Measurements from ENCODE around the gene CHCHD3. TPM values are rescaled to one million over a fixed set of nuclear protein-coding genes. Genes with fewer than 3 reads are reported as not detected.

The CHCHD3 gene
- polyA plus RNA-seq, 3 donors, result 30.5 to 56.7 (median 48.8) TPM

DNA sequence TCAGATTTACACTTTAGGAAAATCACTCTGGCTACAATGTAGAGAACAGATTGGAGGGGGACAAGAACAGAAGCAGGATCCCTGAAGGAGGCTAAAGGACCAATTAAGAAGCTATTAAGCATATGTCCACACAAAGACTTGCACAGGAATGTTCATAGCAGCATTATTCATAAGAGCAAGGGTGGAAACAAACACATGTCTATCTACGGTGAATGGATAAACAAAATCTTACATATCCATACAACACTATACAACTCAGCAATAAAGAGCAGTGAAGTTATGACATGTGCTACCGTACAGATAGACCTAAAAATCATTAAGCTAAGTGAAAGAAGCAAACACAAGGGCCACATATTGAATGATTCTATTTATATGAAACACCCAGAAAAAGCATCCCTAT lies 10.4 kb downstream of the CHCHD3 start:
- Mint-ChIP-seq H3K4me3 (no peak overlapping the region), H3K36me3 (peaks cover 40 to 44% of the 10 kb centered on the region in 2 donors), H3K27ac (no peak overlapping the region), H3K27me3 (ENCODE audit: low read depth in 3 of 3) (peaks cover 0 to 1% (median 0%) of the 10 kb centered on the region in 3 donors), H3K9me3 (peaks cover 0 to 2% (median 0%) of the 10 kb centered on the region in 7 donors), H3K4me1 (peaks cover 4% of the 10 kb centered on the region)
- Histone ChIP-seq H3K4me3 (replicated peaks in 1 of 3; ENCODE audit: low read depth in 2 of 3, low read length in 3 of 3) (no peak overlapping the region), H3K9me3 (replicated peaks in 1 of 2; ENCODE audit: control insufficient read depth in 1 of 2, insufficient read depth in 1 of 2, low read length in 2 of 2) (no peaks in the 10 kb centered on the region), H3K36me3 (replicated peaks in 1 of 2; ENCODE audit: control insufficient read depth in 1 of 2, insufficient read depth in 2 of 2, low read length in 2 of 2) (peaks cover 21 to 37% of the 10 kb centered on the region in 2 donors), H3K4me2 (replicated peaks; ENCODE audit: extremely low read depth, low read length, poor library complexity, severe bottlenecking) (no peak overlapping the region), H3K27ac (ENCODE audit: low read depth in 1 of 2, low read length in 2 of 2) (no peak overlapping the region), H3K27me3 (ENCODE audit: control insufficient read depth in 2 of 2, insufficient read depth in 2 of 2, low read length in 2 of 2) (no peaks in the 10 kb centered on the region), H3K4me1 (ENCODE audit: control insufficient read depth in 1 of 2, insufficient read depth in 2 of 2, low read length in 2 of 2) (no peaks in the 10 kb centered on the region), H3K79me2 (ENCODE audit: insufficient read depth, low read length) (peaks cover 54% of the 10 kb centered on the region), H2AFZ (ENCODE audit: insufficient read depth, low read depth, low read length, poor library complexity, severe bottlenecking) (no peak overlapping the region), H3K9ac (ENCODE audit: insufficient read depth, low read length, poor library complexity, severe bottlenecking) (no peak overlapping the region), H4K20me1 (ENCODE audit: insufficient read depth, low read length) (peaks cover 23% of the 10 kb centered on the region)
- DNase-seq, result no peak
- TF ChIP-seq, protein P1, sequence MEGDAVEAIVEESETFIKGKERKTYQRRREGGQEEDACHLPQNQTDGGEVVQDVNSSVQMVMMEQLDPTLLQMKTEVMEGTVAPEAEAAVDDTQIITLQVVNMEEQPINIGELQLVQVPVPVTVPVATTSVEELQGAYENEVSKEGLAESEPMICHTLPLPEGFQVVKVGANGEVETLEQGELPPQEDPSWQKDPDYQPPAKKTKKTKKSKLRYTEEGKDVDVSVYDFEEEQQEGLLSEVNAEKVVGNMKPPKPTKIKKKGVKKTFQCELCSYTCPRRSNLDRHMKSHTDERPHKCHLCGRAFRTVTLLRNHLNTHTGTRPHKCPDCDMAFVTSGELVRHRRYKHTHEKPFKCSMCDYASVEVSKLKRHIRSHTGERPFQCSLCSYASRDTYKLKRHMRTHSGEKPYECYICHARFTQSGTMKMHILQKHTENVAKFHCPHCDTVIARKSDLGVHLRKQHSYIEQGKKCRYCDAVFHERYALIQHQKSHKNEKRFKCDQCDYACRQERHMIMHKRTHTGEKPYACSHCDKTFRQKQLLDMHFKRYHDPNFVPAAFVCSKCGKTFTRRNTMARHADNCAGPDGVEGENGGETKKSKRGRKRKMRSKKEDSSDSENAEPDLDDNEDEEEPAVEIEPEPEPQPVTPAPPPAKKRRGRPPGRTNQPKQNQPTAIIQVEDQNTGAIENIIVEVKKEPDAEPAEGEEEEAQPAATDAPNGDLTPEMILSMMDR (IDR thresholded peaks at IDR 0.05), result no peak
- intact Hi-C loops (cut with micrococcal nuclease), result no loop called here
- WGBS (ENCODE audit: insufficient coverage), result no CpG with 5 or more reads among the region's 2 CpGs

DNA sequence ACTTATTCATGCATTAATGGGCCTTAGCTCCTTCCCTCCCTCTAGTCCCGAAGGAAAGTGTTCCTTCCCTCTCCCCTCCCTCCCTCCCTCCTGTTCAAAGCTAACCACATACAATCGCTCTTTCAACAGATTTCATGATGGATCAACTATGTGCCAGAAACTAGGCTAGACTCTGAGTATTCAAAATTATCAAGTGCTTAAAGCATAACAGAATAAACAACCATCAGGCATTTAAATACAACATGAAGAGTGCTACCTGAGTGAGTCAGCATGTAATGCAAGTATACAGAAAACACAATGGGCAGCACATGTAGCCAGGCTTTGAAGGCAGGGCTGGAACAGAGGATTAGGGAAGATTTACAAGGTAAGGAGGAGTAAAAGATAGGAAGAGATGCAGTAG lies 11.3 kb downstream of the CHCHD3 start:
- TF ChIP-seq, protein P1 (IDR thresholded peaks at IDR 0.05), result no peak
- Histone ChIP-seq H3K27me3 (ENCODE audit: control insufficient read depth in 2 of 2, insufficient read depth in 2 of 2, low read length in 2 of 2) (no peaks in the 10 kb centered on the region), H3K4me2 (replicated peaks; ENCODE audit: extremely low read depth, low read length, poor library complexity, severe bottlenecking) (no peak overlapping the region), H2AFZ (ENCODE audit: insufficient read depth, low read depth, low read length, poor library complexity, severe bottlenecking) (no peak overlapping the region), H3K9me3 (replicated peaks in 1 of 2; ENCODE audit: control insufficient read depth in 1 of 2, insufficient read depth in 1 of 2, low read length in 2 of 2) (no peaks in the 10 kb centered on the region), H3K9ac (ENCODE audit: insufficient read depth, low read length, poor library complexity, severe bottlenecking) (no peak overlapping the region), H3K79me2 (ENCODE audit: insufficient read depth, low read length) (peaks cover 46% of the 10 kb centered on the region), H3K36me3 (replicated peaks in 1 of 2; ENCODE audit: control insufficient read depth in 1 of 2, insufficient read depth in 2 of 2, low read length in 2 of 2) (peaks cover 22 to 43% of the 10 kb centered on the region in 2 donors), H3K27ac (ENCODE audit: low read depth in 1 of 2, low read length in 2 of 2) (no peak overlapping the region), H4K20me1 (ENCODE audit: insufficient read depth, low read length) (peaks cover 13% of the 10 kb centered on the region), H3K4me3 (replicated peaks in 1 of 3; ENCODE audit: low read depth in 2 of 3, low read length in 3 of 3) (no peak overlapping the region), H3K4me1 (ENCODE audit: control insufficient read depth in 1 of 2, insufficient read depth in 2 of 2, low read length in 2 of 2) (no peaks in the 10 kb centered on the region)
- no peak overlapping the region for H3K27ac Mint-ChIP-seq
- peaks cover 0 to 2% (median 0%) of the 10 kb centered on the region in 7 donors for H3K9me3 Mint-ChIP-seq
- peaks cover 4% of the 10 kb centered on the region for H3K4me1 Mint-ChIP-seq
- 86% methylated on average over 2 of the region's 2 CpGs for WGBS (ENCODE audit: insufficient coverage)
- H3K36me3 Mint-ChIP-seq, result peaks cover 42 to 46% of the 10 kb centered on the region in 2 donors
- intact Hi-C loops (cut with micrococcal nuclease), result no loop called here
- no peak for DNase-seq
- peaks cover 0 to 1% (median 0%) of the 10 kb centered on the region in 3 donors for H3K27me3 Mint-ChIP-seq (ENCODE audit: low read depth in 3 of 3)
- no peak overlapping the region for H3K4me3 Mint-ChIP-seq
